ENCODE results near the gene GMPS. TPM values are rescaled to one million over a fixed set of nuclear protein-coding genes. Genes with fewer than 3 reads are reported as not detected.
"Not testable (repeated sequence)": the region's sequence is repeated elsewhere in the genome, so short reads cannot be mapped to it uniquely, and the experiment has no call there.

The GMPS gene
- total and polyA plus RNA-seq, 10 of the 15 experiments (the other 5 are each of a cell fraction or from before 2014, with no cell fraction given): 33.2 to 143 (median 79.0) TPM

DNA sequence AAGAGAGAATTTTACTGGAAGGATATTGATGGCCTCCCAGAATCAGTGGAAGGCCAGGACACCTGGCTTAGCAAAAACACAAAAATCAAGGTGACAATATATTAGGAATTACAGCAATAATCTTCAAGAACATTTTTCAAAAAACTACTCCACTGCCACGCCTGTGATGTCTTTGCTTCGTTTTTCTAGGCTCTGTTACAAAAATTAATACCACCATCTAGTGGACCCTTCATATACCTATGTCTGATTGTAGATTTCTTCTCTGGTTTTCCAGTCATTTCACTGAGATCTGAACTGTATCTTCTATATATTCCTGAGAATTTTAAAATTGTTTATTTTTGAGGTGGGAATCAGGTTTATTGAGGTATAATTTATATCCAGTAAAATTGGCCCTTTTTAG is 10.6 kb upstream of the GMPS start (continued):
- TF ChIP-seq, protein P1, sequence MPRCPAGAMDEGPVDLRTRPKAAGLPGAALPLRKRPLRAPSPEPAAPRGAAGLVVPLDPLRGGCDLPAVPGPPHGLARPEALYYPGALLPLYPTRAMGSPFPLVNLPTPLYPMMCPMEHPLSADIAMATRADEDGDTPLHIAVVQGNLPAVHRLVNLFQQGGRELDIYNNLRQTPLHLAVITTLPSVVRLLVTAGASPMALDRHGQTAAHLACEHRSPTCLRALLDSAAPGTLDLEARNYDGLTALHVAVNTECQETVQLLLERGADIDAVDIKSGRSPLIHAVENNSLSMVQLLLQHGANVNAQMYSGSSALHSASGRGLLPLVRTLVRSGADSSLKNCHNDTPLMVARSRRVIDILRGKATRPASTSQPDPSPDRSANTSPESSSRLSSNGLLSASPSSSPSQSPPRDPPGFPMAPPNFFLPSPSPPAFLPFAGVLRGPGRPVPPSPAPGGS (IDR thresholded peaks at IDR 0.05; ENCODE audit: borderline replicate concordance, insufficient read depth, low read depth, low read length, poor library complexity, severe bottlenecking): no peak
- TF ChIP-seq SMC3 (IDR thresholded peaks at IDR 0.05; ENCODE audit: borderline replicate concordance, low read length): peak; percentile 37; the same call in 1 of the 2 replicates
- TF ChIP-seq SUZ12 (IDR thresholded peaks at IDR 0.05; ENCODE audit: unreplicated experiment): no peak
- TF ChIP-seq, protein P2, sequence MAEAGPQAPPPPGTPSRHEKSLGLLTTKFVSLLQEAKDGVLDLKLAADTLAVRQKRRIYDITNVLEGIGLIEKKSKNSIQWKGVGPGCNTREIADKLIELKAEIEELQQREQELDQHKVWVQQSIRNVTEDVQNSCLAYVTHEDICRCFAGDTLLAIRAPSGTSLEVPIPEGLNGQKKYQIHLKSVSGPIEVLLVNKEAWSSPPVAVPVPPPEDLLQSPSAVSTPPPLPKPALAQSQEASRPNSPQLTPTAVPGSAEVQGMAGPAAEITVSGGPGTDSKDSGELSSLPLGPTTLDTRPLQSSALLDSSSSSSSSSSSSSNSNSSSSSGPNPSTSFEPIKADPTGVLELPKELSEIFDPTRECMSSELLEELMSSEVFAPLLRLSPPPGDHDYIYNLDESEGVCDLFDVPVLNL (IDR thresholded peaks at IDR 0.05; ENCODE audit: low read depth, low read length): no peak
- TF ChIP-seq RAD51 (IDR thresholded peaks at IDR 0.05): no peak
- TF ChIP-seq, protein P3, sequence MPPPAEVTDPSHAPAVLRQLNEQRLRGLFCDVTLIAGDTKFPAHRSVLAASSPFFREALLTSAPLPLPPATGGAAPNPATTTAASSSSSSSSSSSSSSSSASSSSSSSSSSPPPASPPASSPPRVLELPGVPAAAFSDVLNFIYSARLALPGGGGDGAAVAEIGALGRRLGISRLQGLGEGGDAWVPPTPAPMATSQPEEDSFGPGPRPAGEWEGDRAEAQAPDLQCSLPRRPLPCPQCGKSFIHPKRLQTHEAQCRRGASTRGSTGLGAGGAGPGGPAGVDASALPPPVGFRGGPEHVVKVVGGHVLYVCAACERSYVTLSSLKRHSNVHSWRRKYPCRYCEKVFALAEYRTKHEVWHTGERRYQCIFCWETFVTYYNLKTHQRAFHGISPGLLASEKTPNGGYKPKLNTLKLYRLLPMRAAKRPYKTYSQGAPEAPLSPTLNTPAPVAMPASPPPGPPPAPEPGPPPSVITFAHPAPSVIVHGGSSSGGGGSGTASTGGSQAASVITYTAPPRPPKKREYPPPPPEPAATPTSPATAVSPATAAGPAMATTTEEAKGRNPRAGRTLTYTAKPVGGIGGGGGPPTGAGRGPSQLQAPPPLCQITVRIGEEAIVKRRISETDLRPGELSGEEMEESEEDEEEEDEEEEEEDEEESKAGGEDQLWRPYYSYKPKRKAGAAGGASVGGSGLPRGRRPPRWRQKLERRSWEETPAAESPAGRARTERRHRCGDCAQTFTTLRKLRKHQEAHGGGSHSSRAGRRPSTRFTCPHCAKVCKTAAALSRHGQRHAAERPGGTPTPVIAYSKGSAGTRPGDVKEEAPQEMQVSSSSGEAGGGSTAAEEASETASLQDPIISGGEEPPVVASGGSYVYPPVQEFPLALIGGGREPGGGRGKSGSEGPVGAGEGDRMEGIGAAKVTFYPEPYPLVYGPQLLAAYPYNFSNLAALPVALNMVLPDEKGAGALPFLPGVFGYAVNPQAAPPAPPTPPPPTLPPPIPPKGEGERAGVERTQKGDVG (CRISPR knock-in tag; IDR thresholded peaks at IDR 0.05): no peak
- TF ChIP-seq MYB (IDR thresholded peaks at IDR 0.05; ENCODE audit: borderline replicate concordance, low read depth, low read length): no peak
- no peak for TF ChIP-seq RBBP5 (conservative IDR thresholded peaks at IDR 0.05)
- peak; percentile 47; the same call in 1 of the 2 replicates for TF ChIP-seq RAD21 (IDR thresholded peaks at IDR 0.05; ENCODE audit: insufficient read depth, low read depth, low read length)
- TF ChIP-seq SMAD5 (IDR thresholded peaks at IDR 0.05; ENCODE audit: low read depth): no peak

DNA sequence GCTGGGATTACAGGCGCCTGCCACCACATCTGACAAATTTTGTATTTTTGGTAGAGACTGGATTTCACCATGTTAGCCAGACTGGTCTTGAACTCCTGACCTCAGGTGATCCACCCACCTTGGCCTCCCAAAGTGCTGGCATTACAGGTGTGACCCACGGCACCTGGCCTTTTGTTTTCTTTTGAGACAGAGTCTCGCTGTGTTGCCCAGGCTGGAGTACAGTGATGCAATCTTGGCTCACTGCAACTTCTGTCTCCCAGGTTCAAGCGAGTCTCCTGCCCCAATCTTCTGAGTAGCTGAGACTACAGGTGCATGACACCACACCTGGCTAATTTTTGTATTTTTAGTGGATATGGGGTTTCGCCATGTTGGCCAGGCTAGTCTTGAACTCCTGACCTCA is 10.0 kb upstream of the GMPS start:
- ATAC-seq; H3K79me2 ChIP-seq (ENCODE audit: control insufficient read depth, insufficient read depth, low read length); H3K4me2 ChIP-seq (ENCODE audit: control insufficient read depth, insufficient read depth); H3K27ac ChIP-seq (ENCODE audit: control insufficient read depth, insufficient read depth); FAIRE-seq; H3K9me3 ChIP-seq (replicated peaks; ENCODE audit: control insufficient read depth, insufficient read depth, low read length); H3K27me3 ChIP-seq (replicated peaks in 1 of 2; ENCODE audit: control insufficient read depth in 2 of 2, insufficient read depth in 2 of 2, low read length in 1 of 2); BruUV-seq (replicated peaks); H3K9ac ChIP-seq (ENCODE audit: control insufficient read depth, insufficient read depth, low read length); H3K36me3 ChIP-seq (ENCODE audit: control insufficient read depth in 2 of 2, insufficient read depth in 2 of 2, low read length in 1 of 2); H4K20me1 ChIP-seq (ENCODE audit: control insufficient read depth, insufficient read depth); H3K4me1 ChIP-seq (ENCODE audit: control insufficient read depth, insufficient read depth, low read length); H3K4me3 ChIP-seq; in situ Hi-C loops (cut with MboI); H2AFZ ChIP-seq (ENCODE audit: control insufficient read depth, low read depth, low read length); DNase-seq (ENCODE audit: low read depth, low spot score): not testable (repeated sequence)
- RAD21 ChIA-PET (ENCODE audit: unreplicated experiment): interaction anchor here (1.2 to 2.6 kb wide), 2 partner anchors 9 to 54 kb away, joined by 4 to 10 read pairs; partner anchors contain the start of gene C3orf33
- intact Hi-C loops (cut with micrococcal nuclease; ENCODE audit: unreplicated experiment): loop anchor here (5.0 kb wide), 1 partner anchor 508 kb away; no protein-coding TSS in a partner anchor
- POLR2A ChIA-PET: interaction anchor here (0.6 kb wide), 1 partner anchor 13 kb away, joined by 3 read pairs; no protein-coding TSS in a partner anchor
- SMC1A ChIA-PET (ENCODE audit: uncharacterized antibody, unreplicated experiment): interaction anchor here (1.4 kb wide), 1 partner anchor 17 kb away, joined by 5 read pairs; no protein-coding TSS in a partner anchor
- CTCF ChIA-PET: interaction anchor here (0.6 to 5.2 kb wide), 4 partner anchors 8 to 54 kb away, joined by 3 to 70 read pairs (median 4); partner anchors contain the start of genes C3orf33 and GMPS
- WGBS (ENCODE audit: insufficient coverage, insufficient replicate concordance, low lambda C conversion rate, missing lambda C conversion rate): 85% methylated on average over 5 of the region's 5 CpGs

Data from GM12878 (cell line).